T-helper 2 cell treated with Interferon-gamma antibody and Interleukin-4, amounts not matched to agents 5 μg/mL and 100 μg/mL, for 36 hours (primary cell): Measurements from ENCODE around the gene KYAT1.

ENCODE experiments used
- DNase-seq: peaks from one replicate; pipeline ENCODE4 v3.0.0; 2021; ENCODE audit warnings: low spot score
- H3K27ac Mint-ChIP-seq: one replicate; pipeline ENCODE4 v1.8.0; 2021; ENCODE audit warnings: mild to moderate bottlenecking, mixed read lengths
- H3K27me3 Mint-ChIP-seq: one replicate; pipeline ENCODE4 v1.8.0; 2021; ENCODE audit warnings: low read depth, mixed read lengths
- H3K36me3 Mint-ChIP-seq: one replicate; pipeline ENCODE4 v1.8.0; 2021; ENCODE audit warnings: low read depth, mixed read lengths
- H3K4me1 Mint-ChIP-seq: one replicate; pipeline ENCODE4 v1.8.0; 2021; ENCODE audit warnings: low read depth, mixed read lengths
- H3K4me3 Mint-ChIP-seq: one replicate; pipeline ENCODE4 v1.8.0; 2022; ENCODE audit warnings: mild to moderate bottlenecking, moderate library complexity, mixed read lengths
- H3K9me3 Mint-ChIP-seq: one replicate; pipeline ENCODE4 v1.8.0; 2021; ENCODE audit warnings: mixed read lengths

KYAT1 gene

GRCh38 chr9:128901379-128901778, 19.6 kb upstream of the KYAT1 start:
- Mint-ChIP-seq H3K27me3 (no peaks in the 10 kb centered on the region), H3K9me3 (no peaks in the 10 kb centered on the region), H3K27ac (peak overlapping the region; percentile 93), H3K4me3 (no peak overlapping the region), H3K36me3 (peaks cover 42% of the 10 kb centered on the region), H3K4me1 (peaks cover 56% of the 10 kb centered on the region)
- DNase-seq: no peak

GRCh38 chr9:128899566-128900322, 18.0 kb upstream of the KYAT1 start:
- Mint-ChIP-seq H3K27me3 (no peaks in the 10 kb centered on the region), H3K9me3 (no peaks in the 10 kb centered on the region), H3K4me1 (peaks cover 61% of the 10 kb centered on the region), H3K4me3 (peak overlapping the region; percentile 80), H3K36me3 (peaks cover 55% of the 10 kb centered on the region), H3K27ac (peak overlapping the region; percentile 93)
- DNase-seq: peak; percentile 43

GRCh38 chr9:128898845-128899565, 17.3 kb upstream of the KYAT1 start:
- H3K36me3 Mint-ChIP-seq: peaks cover 59% of the 10 kb centered on the region
- DNase-seq: no peak
- peaks cover 60% of the 10 kb centered on the region for H3K4me1 Mint-ChIP-seq
- H3K27me3 Mint-ChIP-seq: no peaks in the 10 kb centered on the region
- no peaks in the 10 kb centered on the region for H3K9me3 Mint-ChIP-seq
- peak overlapping the region; percentile 93 for H3K27ac Mint-ChIP-seq
- peak overlapping the region; percentile 80 for H3K4me3 Mint-ChIP-seq

- Mint-ChIP-seq H3K36me3 (peaks cover 59% of the 10 kb centered on the region), H3K27me3 (no peaks in the 10 kb centered on the region), H3K4me3 (peak overlapping the region; percentile 71), H3K9me3 (no peaks in the 10 kb centered on the region), H3K4me1 (peaks cover 57% of the 10 kb centered on the region), H3K27ac (peak overlapping the region; percentile 93)
- DNase-seq: no peak
Observed at GRCh38 chr9:128898382-128898781, 16.6 kb upstream of the KYAT1 start.

- Mint-ChIP-seq H3K4me1 (peaks cover 43% of the 10 kb centered on the region), H3K4me3 (no peak overlapping the region), H3K36me3 (peaks cover 60% of the 10 kb centered on the region), H3K27me3 (no peaks in the 10 kb centered on the region), H3K9me3 (no peaks in the 10 kb centered on the region), H3K27ac (peak overlapping the region; percentile 52)
- DNase-seq: no peak
Observed at GRCh38 chr9:128895556-128895955, 13.8 kb upstream of the KYAT1 start.

GRCh38 chr9:128894764-128895163, 13.0 kb upstream of the KYAT1 start:
- H3K9me3 Mint-ChIP-seq: no peaks in the 10 kb centered on the region
- no peaks in the 10 kb centered on the region for H3K27me3 Mint-ChIP-seq
- peaks cover 36% of the 10 kb centered on the region for H3K4me1 Mint-ChIP-seq
- H3K36me3 Mint-ChIP-seq: peaks cover 60% of the 10 kb centered on the region
- no peak for DNase-seq
- peak overlapping the region; percentile 80 for H3K27ac Mint-ChIP-seq
- peak overlapping the region; percentile 56 for H3K4me3 Mint-ChIP-seq

- Mint-ChIP-seq H3K4me3 (peak overlapping the region; percentile 30), H3K27ac (peak overlapping the region; percentile 79), H3K27me3 (no peaks in the 10 kb centered on the region), H3K36me3 (peaks cover 59% of the 10 kb centered on the region), H3K9me3 (no peaks in the 10 kb centered on the region), H3K4me1 (peaks cover 29% of the 10 kb centered on the region)
- no peak for DNase-seq
Observed at GRCh38 chr9:128893354-128893753, 11.6 kb upstream of the KYAT1 start.

GRCh38 chr9:128892221-128892921, 10.6 kb upstream of the KYAT1 start:
- Mint-ChIP-seq H3K4me3 (no peak overlapping the region), H3K27ac (no peak overlapping the region), H3K9me3 (no peaks in the 10 kb centered on the region), H3K36me3 (peaks cover 57% of the 10 kb centered on the region), H3K4me1 (peaks cover 22% of the 10 kb centered on the region), H3K27me3 (no peaks in the 10 kb centered on the region)
- DNase-seq: no peak

- Mint-ChIP-seq H3K27me3 (no peaks in the 10 kb centered on the region), H3K4me1 (peaks cover 19% of the 10 kb centered on the region), H3K9me3 (no peaks in the 10 kb centered on the region), H3K4me3 (no peak overlapping the region), H3K36me3 (peaks cover 54% of the 10 kb centered on the region), H3K27ac (peak overlapping the region; percentile 72)
- no peak for DNase-seq
Observed at GRCh38 chr9:128891321-128892220, 9.8 kb upstream of the KYAT1 start.

- no peak overlapping the region for H3K27ac Mint-ChIP-seq
- no peaks in the 10 kb centered on the region for H3K9me3 Mint-ChIP-seq
- peaks cover 29% of the 10 kb centered on the region for H3K4me1 Mint-ChIP-seq
- H3K36me3 Mint-ChIP-seq: peaks cover 50% of the 10 kb centered on the region
- H3K4me3 Mint-ChIP-seq: no peak overlapping the region
- DNase-seq: no peak
- no peaks in the 10 kb centered on the region for H3K27me3 Mint-ChIP-seq
Observed at GRCh38 chr9:128887914-128888350, 6.2 kb upstream of the KYAT1 start.

- no peaks in the 10 kb centered on the region for H3K27me3 Mint-ChIP-seq
- H3K9me3 Mint-ChIP-seq: no peaks in the 10 kb centered on the region
- H3K4me3 Mint-ChIP-seq: no peak overlapping the region
- H3K27ac Mint-ChIP-seq: no peak overlapping the region
- H3K4me1 Mint-ChIP-seq: peaks cover 31% of the 10 kb centered on the region
- DNase-seq: no peak
- H3K36me3 Mint-ChIP-seq: peaks cover 54% of the 10 kb centered on the region
Observed at GRCh38 chr9:128887049-128887448, 5.3 kb upstream of the KYAT1 start.

GRCh38 chr9:128886211-128886891, 4.6 kb upstream of the KYAT1 start:
- no peaks in the 10 kb centered on the region for H3K27me3 Mint-ChIP-seq
- no peaks in the 10 kb centered on the region for H3K9me3 Mint-ChIP-seq
- peak overlapping the region; percentile 3 for H3K27ac Mint-ChIP-seq
- peaks cover 29% of the 10 kb centered on the region for H3K4me1 Mint-ChIP-seq
- peaks cover 53% of the 10 kb centered on the region for H3K36me3 Mint-ChIP-seq
- no peak overlapping the region for H3K4me3 Mint-ChIP-seq
- DNase-seq: no peak

- Mint-ChIP-seq H3K9me3 (no peaks in the 10 kb centered on the region), H3K27ac (no peak overlapping the region), H3K4me3 (peak overlapping the region; percentile 94), H3K4me1 (peaks cover 31% of the 10 kb centered on the region), H3K27me3 (no peaks in the 10 kb centered on the region), H3K36me3 (peaks cover 54% of the 10 kb centered on the region)
- no peak for DNase-seq
Observed at GRCh38 chr9:128885798-128886197, 4.0 kb upstream of the KYAT1 start.
